ENCODE measurements around the gene UACA. TPM values are rescaled to one million over a fixed set of nuclear protein-coding genes. Genes with fewer than 3 reads are reported as not detected.

The UACA gene
- total RNA-seq, 1 experiment from 2014 or later, result 24.4 TPM

Other genes starting within 250 kb of the UACA start
- gene LARP6, start 90.6 kb upstream of the UACA start, total RNA-seq (2014; rRNA removed; shearing (Covaris generic)), result 25.4 and 31.2 TPM in 2 replicates
- 0.48 and 0.80 TPM in 2 replicates for gene THAP10, start 128.9 kb upstream of the UACA start, total RNA-seq (2014; rRNA removed; shearing (Covaris generic))
- gene LRRC49, start 129.3 kb upstream of the UACA start, total RNA-seq (2014; rRNA removed; shearing (Covaris generic)), result 1.1 and 1.6 TPM in 2 replicates

All from SK-MEL-5 (cell line).